ENCODE measurements around the gene TBX6. TPM values are rescaled to one million over a fixed set of nuclear protein-coding genes. Genes with fewer than 3 reads are reported as not detected.
A peak's percentile ranks its signal among the peaks of the same experiment; 100 is the strongest.
"Not testable (repeated sequence)": the region's sequence is repeated elsewhere in the genome, so short reads cannot be mapped to it uniquely, and the experiment has no call there.

TBX6 gene
- total RNA-seq, 2 donors from 2014 or later, result 1.8 to 2.6 TPM

GRCh38 chr16:30117768-30118167 lies 26.0 kb upstream of the TBX6 start:
- no peak for DNase-seq
- H3K27ac ChIP-seq, result no peak overlapping the region
- peaks cover 12% of the 10 kb centered on the region for H3K4me1 ChIP-seq
- H3K27me3 ChIP-seq, result no peaks in the 10 kb centered on the region
- no peak for ATAC-seq
- H3K9me3 ChIP-seq, result no peaks in the 10 kb centered on the region
- intact Hi-C loops (cut with DNase I), result loop anchor here (10.0 kb wide), 1 partner anchor 47 kb away; no protein-coding TSS in a partner anchor
- 94 to 95% methylated on average over 5 to 10 of the region's 10 CpGs for WGBS, 2 donors
- TF ChIP-seq POLR2A (IDR thresholded peaks at IDR 0.05) (no peak), CTCF (IDR thresholded peaks at IDR 0.05) (no peak)
- H3K4me3 ChIP-seq, result no peak overlapping the region
- H3K36me3 ChIP-seq (replicated peaks in 1 of 2; ENCODE audit: insufficient read depth in 1 of 2, low read depth in 2 of 2), result peaks cover 0 to 3% of the 10 kb centered on the region in 2 donors

- DNase-seq, result no peak
- 85 to 100% methylated on average over 3 to 16 of the region's 16 CpGs for WGBS, 2 donors
- H3K4me1 ChIP-seq, result peaks cover under 1% of the 10 kb centered on the region
Measured at GRCh38 chr16:30116291-30117207, 24.8 kb upstream of the TBX6 start.

GRCh38 chr16:30115238-30115637 lies 23.5 kb upstream of the TBX6 start:
- H3K4me3 ChIP-seq, result no peak overlapping the region
- intact Hi-C loops (cut with DNase I), result loop anchor here (10.0 kb wide), 1 partner anchor 50 kb away; no protein-coding TSS in a partner anchor
- TF ChIP-seq CTCF (IDR thresholded peaks at IDR 0.05) (no peak), POLR2A (IDR thresholded peaks at IDR 0.05) (no peak)
- no peaks in the 10 kb centered on the region for H3K4me1 ChIP-seq
- WGBS, 2 donors, result 81 to 83% methylated on average over 6 to 7 of the region's 7 CpGs
- H3K36me3 ChIP-seq (replicated peaks in 1 of 2; ENCODE audit: insufficient read depth in 1 of 2, low read depth in 2 of 2), result peaks cover 0 to 3% of the 10 kb centered on the region in 2 donors
- H3K9me3 ChIP-seq, result no peaks in the 10 kb centered on the region
- H3K27me3 ChIP-seq, result no peaks in the 10 kb centered on the region
- ATAC-seq, result no peak
- H3K27ac ChIP-seq, result no peak overlapping the region
- peak in 2 of 4 donors; percentile 43 to 69 for DNase-seq

More at GRCh38 chr16:30116291-30117207, 24.8 kb upstream of the TBX6 start:
- ATAC-seq, result no peak
- Histone ChIP-seq H3K27me3 (no peaks in the 10 kb centered on the region), H3K9me3 (no peaks in the 10 kb centered on the region), H3K27ac (no peak overlapping the region), H3K36me3 (replicated peaks in 1 of 2; ENCODE audit: insufficient read depth in 1 of 2, low read depth in 2 of 2) (peaks cover 0 to 3% of the 10 kb centered on the region in 2 donors), H3K4me3 (no peak overlapping the region)
- intact Hi-C loops (cut with DNase I), result loop anchor here (10.0 kb wide), 1 partner anchor 48 kb away; no protein-coding TSS in a partner anchor
- TF ChIP-seq POLR2A (IDR thresholded peaks at IDR 0.05) (no peak), CTCF (IDR thresholded peaks at IDR 0.05) (no peak)

GRCh38 chr16:30114833-30115232 lies 23.1 kb upstream of the TBX6 start:
- intact Hi-C loops (cut with DNase I), result loop anchor here (10.0 kb wide), 1 partner anchor 50 kb away; no protein-coding TSS in a partner anchor
- DNase-seq; H3K4me1 ChIP-seq; H3K27ac ChIP-seq; H3K36me3 ChIP-seq (replicated peaks in 1 of 2; ENCODE audit: insufficient read depth in 1 of 2, low read depth in 2 of 2); H3K9me3 ChIP-seq; ATAC-seq; H3K4me3 ChIP-seq; H3K27me3 ChIP-seq: not testable (repeated sequence)
- WGBS, 2 donors, result 93 to 94% methylated on average over 7 of the region's 7 CpGs

GRCh38 chr16:30114411-30114810 lies 22.7 kb upstream of the TBX6 start:
- intact Hi-C loops (cut with DNase I), result loop anchor here (10.0 kb wide), 1 partner anchor 50 kb away; no protein-coding TSS in a partner anchor
- H3K4me1 ChIP-seq, result no peaks in the 10 kb centered on the region
- DNase-seq (no peak), ATAC-seq (no peak)
- TF ChIP-seq POLR2A (IDR thresholded peaks at IDR 0.05) (no peak), CTCF (IDR thresholded peaks at IDR 0.05) (no peak)
- H3K9me3 ChIP-seq, result no peaks in the 10 kb centered on the region
- H3K4me3 ChIP-seq, result no peak overlapping the region
- no peaks in the 10 kb centered on the region for H3K27me3 ChIP-seq
- 77 to 100% methylated on average over 3 to 10 of the region's 11 CpGs for WGBS, 2 donors
- no peak overlapping the region for H3K27ac ChIP-seq
- H3K36me3 ChIP-seq (replicated peaks in 1 of 2; ENCODE audit: insufficient read depth in 1 of 2, low read depth in 2 of 2), result peaks cover 0 to 3% of the 10 kb centered on the region in 2 donors

Data from body of pancreas (tissue), 4 donors.